Mononuclear cell (primary cell): ENCODE data around the gene TXLNB. TPM values are rescaled to one million over a fixed set of nuclear protein-coding genes. Genes with fewer than 3 reads are reported as not detected.
"Not testable (repeated sequence)": the region's sequence is repeated elsewhere in the genome, so short reads cannot be mapped to it uniquely, and the experiment has no call there.

Experiments used
- H3K27me3 ChIP-seq: 2 replicates; pipeline ENCODE4 v1.6.0; 2011; ENCODE audit warnings: low read length, control low read depth; ENCODE audit not compliant: insufficient read depth
- H3K4me1 ChIP-seq: 2 replicates; pipeline ENCODE4 v1.5.1; 2011; ENCODE audit warnings: mild to moderate bottlenecking, low read length, control low read depth; ENCODE audit not compliant: insufficient read depth
- H3K4me3 ChIP-seq: 2 replicates; pipeline ENCODE4 v1.5.1; 2011; ENCODE audit warnings: mild to moderate bottlenecking, low read length, moderate library complexity
- H3K9me3 ChIP-seq: 2 replicates; pipeline ENCODE4 v1.5.1; 2011; ENCODE audit warnings: low read depth, mild to moderate bottlenecking, control low read depth, low read length
- total RNA-seq: library from RNA; depleted of rRNA; stranded (reverse); fragments of >200 nt; gene quantifications from one replicate; pipeline ENCODE4 v1.2.3, GENCODE V29; 2012

The TXLNB gene
- total RNA-seq, 1 donor: 0.52 TPM

- no peaks in the 10 kb centered on the region for H3K9me3 ChIP-seq
- no peaks in the 10 kb centered on the region for H3K4me1 ChIP-seq
- no peak overlapping the region for H3K4me3 ChIP-seq
- H3K27me3 ChIP-seq: no peaks in the 10 kb centered on the region
Observed at GRCh38 chr6:139242457-139243240, 49.1 kb downstream of the TXLNB start.

GRCh38 chr6:139240161-139241010 lies 51.4 kb downstream of the TXLNB start:
- Histone ChIP-seq H3K4me3 (no peak overlapping the region), H3K4me1 (no peaks in the 10 kb centered on the region), H3K9me3 (no peaks in the 10 kb centered on the region), H3K27me3 (no peaks in the 10 kb centered on the region)

- H3K4me1 ChIP-seq: no peaks in the 10 kb centered on the region
- no peak overlapping the region for H3K4me3 ChIP-seq
- H3K27me3 ChIP-seq: no peaks in the 10 kb centered on the region
- no peaks in the 10 kb centered on the region for H3K9me3 ChIP-seq
Observed at GRCh38 chr6:139239064-139239463, 52.7 kb downstream of the TXLNB start.

- no peaks in the 10 kb centered on the region for H3K27me3 ChIP-seq
- no peaks in the 10 kb centered on the region for H3K4me1 ChIP-seq
- no peak overlapping the region for H3K4me3 ChIP-seq
- no peaks in the 10 kb centered on the region for H3K9me3 ChIP-seq
Observed at GRCh38 chr6:139236105-139236504, 55.7 kb downstream of the TXLNB start.

- Histone ChIP-seq H3K4me3 (no peak overlapping the region), H3K4me1 (no peaks in the 10 kb centered on the region), H3K9me3 (no peaks in the 10 kb centered on the region), H3K27me3 (no peaks in the 10 kb centered on the region)
Observed at GRCh38 chr6:139235661-139236060, 56.1 kb downstream of the TXLNB start.

GRCh38 chr6:139234193-139234592 lies 57.6 kb downstream of the TXLNB start:
- H3K4me1 ChIP-seq, H3K27me3 ChIP-seq, H3K9me3 ChIP-seq, H3K4me3 ChIP-seq: not testable (repeated sequence)

- no peaks in the 10 kb centered on the region for H3K4me1 ChIP-seq
- no peaks in the 10 kb centered on the region for H3K27me3 ChIP-seq
- H3K9me3 ChIP-seq: no peaks in the 10 kb centered on the region
- no peak overlapping the region for H3K4me3 ChIP-seq
Observed at GRCh38 chr6:139231206-139231605, 60.6 kb downstream of the TXLNB start.

GRCh38 chr6:139230391-139230840 lies 61.4 kb downstream of the TXLNB start:
- Histone ChIP-seq H3K4me1 (no peaks in the 10 kb centered on the region), H3K27me3 (no peaks in the 10 kb centered on the region), H3K4me3 (no peak overlapping the region), H3K9me3 (no peaks in the 10 kb centered on the region)

GRCh38 chr6:139228387-139228786 lies 63.4 kb downstream of the TXLNB start:
- not testable (repeated sequence) for H3K4me3 ChIP-seq, H3K9me3 ChIP-seq, H3K4me1 ChIP-seq, H3K27me3 ChIP-seq

GRCh38 chr6:139219746-139220145 lies 72.1 kb downstream of the TXLNB start:
- Histone ChIP-seq H3K4me1 (peaks cover 5% of the 10 kb centered on the region), H3K9me3 (no peaks in the 10 kb centered on the region), H3K4me3 (no peak overlapping the region), H3K27me3 (no peaks in the 10 kb centered on the region)

- Histone ChIP-seq H3K27me3 (no peaks in the 10 kb centered on the region), H3K4me1 (peaks cover 5% of the 10 kb centered on the region), H3K4me3 (no peak overlapping the region), H3K9me3 (no peaks in the 10 kb centered on the region)
Observed at GRCh38 chr6:139219271-139219729, 72.5 kb downstream of the TXLNB start.

GRCh38 chr6:139212460-139212859 lies 79.3 kb downstream of the TXLNB start:
- H3K27me3 ChIP-seq, H3K4me1 ChIP-seq, H3K9me3 ChIP-seq, H3K4me3 ChIP-seq: not testable (repeated sequence)

- peaks cover 10% of the 10 kb centered on the region for H3K9me3 ChIP-seq
- not testable (repeated sequence) for H3K27me3 ChIP-seq, H3K4me3 ChIP-seq, H3K4me1 ChIP-seq
Observed at GRCh38 chr6:139210766-139211165, 81.0 kb downstream of the TXLNB start.

GRCh38 chr6:139205843-139206242 lies 86.0 kb downstream of the TXLNB start:
- H3K27me3 ChIP-seq: no peaks in the 10 kb centered on the region
- H3K4me1 ChIP-seq: no peaks in the 10 kb centered on the region
- no peak overlapping the region for H3K4me3 ChIP-seq
- H3K9me3 ChIP-seq: peaks cover 15% of the 10 kb centered on the region

GRCh38 chr6:139204978-139205377 lies 86.8 kb downstream of the TXLNB start:
- H3K4me1 ChIP-seq: no peaks in the 10 kb centered on the region
- no peaks in the 10 kb centered on the region for H3K27me3 ChIP-seq
- H3K4me3 ChIP-seq: no peak overlapping the region
- H3K9me3 ChIP-seq: peaks cover 15% of the 10 kb centered on the region
